T-helper 1 cell treated with Interleukin-12 subunit alpha and Interleukin-12 subunit beta and Interleukin-4 antibody, amounts not matched to agents 30 ng/mL and 1 ng/mL, for 36 hours (primary cell): Measurements from ENCODE around the gene ATXN7. TPM values are rescaled to one million over a fixed set of nuclear protein-coding genes. Genes with fewer than 3 reads are reported as not detected.

Experiments
- intact Hi-C: fragments of 100-400 bp; cut with micrococcal nuclease; formaldehyde crosslinking; loops from one replicate; pipeline ENCODE4 v1.15.1; 2024
- total RNA-seq: library from RNA; stranded (reverse); gene quantifications from 2 replicates; pipeline ENCODE4 v1.2.3, GENCODE V29; 2022

ATXN7 gene
- total RNA-seq, 1 donor from 2014 or later = 79.2 TPM

- intact Hi-C loops = loop anchor here (1.0 to 2.0 kb wide), 2 partner anchors 8 to 19 kb away; no protein-coding TSS in a partner anchor
Measured at GRCh38 chr3:63960048-63960711, 96.5 kb downstream of the ATXN7 start.

GRCh38 chr3:63961891-63962290, 98.2 kb downstream of the ATXN7 start:
- intact Hi-C loops = loop anchor here (1.0 to 2.0 kb wide), 4 partner anchors 11 to 61 kb away; partner anchors contain the start of gene PSMD6

DNA sequence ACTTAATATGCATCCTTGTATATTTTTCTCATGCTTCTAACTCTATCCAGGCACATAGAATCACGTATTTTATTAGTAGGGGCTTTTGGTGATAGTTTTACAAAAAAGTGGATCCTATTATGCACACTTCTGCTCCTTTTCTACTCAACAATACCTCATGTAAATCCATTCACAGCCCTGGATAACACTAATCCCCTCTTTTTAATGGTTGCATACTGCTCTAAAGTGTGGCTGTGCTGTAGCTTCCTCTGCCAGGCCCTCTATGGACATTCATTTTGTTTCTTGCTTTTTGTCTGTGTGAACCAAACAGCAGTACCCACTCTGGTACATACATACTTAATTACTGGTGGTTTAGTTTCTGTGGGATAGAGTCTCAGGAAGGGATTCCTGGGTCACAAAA, 99.8 kb downstream of the ATXN7 start:
- intact Hi-C loops = no loop called here

- intact Hi-C loops = no loop called here
Measured at GRCh38 chr3:63964681-63965485, 101.2 kb downstream of the ATXN7 start.

- intact Hi-C loops = no loop called here
Measured at GRCh38 chr3:63966007-63966406, 102.3 kb downstream of the ATXN7 start.

GRCh38 chr3:63966871-63967270, 103.2 kb downstream of the ATXN7 start:
- intact Hi-C loops = no loop called here

DNA sequence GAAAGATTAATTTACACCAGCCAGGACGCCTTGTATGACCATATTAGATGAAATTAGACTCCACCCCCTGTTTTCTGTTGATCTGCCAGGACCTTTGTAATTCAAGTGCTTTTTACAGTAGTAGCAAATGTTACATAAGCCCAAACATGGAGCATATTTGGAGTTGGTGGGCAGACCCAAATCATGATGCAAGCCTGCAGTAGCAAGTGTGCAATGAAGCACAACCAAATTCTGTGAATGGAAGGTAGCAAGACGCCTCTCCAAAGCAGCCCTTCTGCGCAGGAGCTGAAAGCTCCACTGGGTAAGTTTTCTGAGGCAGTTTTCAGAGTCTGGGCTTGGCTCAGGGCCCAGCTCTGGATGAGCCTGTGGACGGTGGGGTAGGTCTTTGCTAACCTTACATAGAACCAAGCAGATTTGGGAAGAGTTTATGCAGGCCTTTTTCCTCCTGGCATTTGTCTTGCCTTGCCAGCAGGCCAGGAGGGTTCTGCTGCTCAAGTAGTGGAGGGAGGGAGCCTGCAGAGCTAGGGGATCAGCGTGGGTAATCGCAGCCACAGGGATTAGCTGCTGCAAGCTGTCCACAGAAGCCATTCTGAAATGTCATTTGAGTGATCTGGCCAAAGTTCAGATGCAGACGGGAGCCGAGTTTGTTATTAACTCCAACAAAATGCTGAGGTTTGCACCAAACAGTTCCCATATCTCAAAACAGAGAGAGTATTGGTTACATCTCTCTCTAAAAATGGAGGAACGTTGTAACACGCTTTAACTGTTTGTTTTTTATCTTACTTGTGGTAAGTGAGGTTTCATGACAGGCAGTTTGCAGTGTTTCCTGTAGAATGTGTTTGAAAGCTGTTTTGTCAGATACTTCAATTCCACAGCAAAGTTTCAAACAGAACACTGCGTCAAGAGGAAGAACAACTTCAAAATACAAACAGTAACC, 104.3 kb downstream of the ATXN7 start:
- intact Hi-C loops = loop anchor here (1.0 to 2.0 kb wide), 7 partner anchors 8 to 517 kb away; partner anchors contain the start of gene PSMD6

- intact Hi-C loops = loop anchor here (1.0 to 2.0 kb wide), 7 partner anchors 8 to 516 kb away; partner anchors contain the start of gene PSMD6
Measured at GRCh38 chr3:63968612-63969350, 105.1 kb downstream of the ATXN7 start.

DNA sequence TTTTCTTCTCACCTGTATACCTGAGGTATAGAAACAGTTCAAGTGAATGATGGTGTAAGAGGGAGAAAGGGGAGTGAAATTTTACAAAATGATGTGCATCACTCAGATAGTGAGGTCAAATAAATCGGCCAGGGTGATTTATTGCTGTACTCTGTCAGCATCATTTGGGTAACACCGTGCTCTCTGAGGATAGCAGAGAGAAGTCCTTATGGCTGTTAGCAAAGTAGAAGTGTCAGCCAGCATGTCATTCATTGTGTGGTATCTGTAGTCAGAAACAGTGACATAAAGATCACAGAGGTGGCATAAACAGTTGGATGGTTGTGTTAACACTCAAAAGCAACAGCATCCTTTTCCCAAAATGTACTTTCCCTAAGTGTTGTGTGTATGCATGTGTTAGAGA, 106.2 kb downstream of the ATXN7 start:
- intact Hi-C loops = loop anchor here (2.0 to 10.0 kb wide), 2 partner anchors 515 to 1525 kb away; no protein-coding TSS in a partner anchor

DNA sequence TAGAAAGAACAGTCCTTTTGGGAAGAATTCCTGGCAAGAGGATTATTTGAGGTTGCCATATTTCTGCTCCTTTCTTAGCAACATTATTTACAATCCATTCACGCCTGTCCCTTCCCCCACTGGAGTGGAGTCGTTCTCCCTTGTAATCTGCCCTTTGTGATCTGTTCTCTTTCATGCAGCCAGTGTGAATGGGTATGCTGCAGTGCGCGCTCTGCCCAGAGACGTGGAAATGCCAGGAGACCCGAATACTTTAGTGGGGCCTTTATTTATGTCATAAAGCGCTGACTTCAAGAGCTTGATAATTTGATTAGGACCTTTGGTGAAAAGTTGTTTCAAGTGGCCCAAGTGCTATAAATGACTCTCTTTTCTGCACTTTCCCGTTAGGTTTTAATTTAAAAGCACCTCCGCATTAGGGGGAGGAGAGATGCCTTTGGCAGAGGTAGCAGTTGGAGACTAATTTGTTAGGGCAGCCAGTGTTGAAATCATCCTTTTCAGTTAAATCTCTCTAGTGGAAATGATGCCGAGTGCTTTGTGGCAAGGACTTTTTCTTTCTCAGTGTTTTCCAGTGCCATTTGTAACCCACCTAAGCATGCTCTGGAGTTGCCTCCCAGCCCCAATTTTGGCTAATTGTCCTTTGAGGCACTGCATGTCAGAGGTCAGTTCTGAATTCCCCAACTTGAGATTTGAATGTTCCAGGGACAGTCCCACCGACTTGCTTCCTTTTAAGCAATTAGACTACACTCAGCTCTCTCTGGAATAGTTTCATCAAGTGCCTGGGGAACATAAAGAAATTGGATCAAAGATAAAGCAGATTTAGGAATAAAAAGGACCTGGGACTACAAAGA, 107.2 kb downstream of the ATXN7 start:
- intact Hi-C loops = loop anchor here (10.0 kb wide), 1 partner anchor 1526 kb away; no protein-coding TSS in a partner anchor

DNA sequence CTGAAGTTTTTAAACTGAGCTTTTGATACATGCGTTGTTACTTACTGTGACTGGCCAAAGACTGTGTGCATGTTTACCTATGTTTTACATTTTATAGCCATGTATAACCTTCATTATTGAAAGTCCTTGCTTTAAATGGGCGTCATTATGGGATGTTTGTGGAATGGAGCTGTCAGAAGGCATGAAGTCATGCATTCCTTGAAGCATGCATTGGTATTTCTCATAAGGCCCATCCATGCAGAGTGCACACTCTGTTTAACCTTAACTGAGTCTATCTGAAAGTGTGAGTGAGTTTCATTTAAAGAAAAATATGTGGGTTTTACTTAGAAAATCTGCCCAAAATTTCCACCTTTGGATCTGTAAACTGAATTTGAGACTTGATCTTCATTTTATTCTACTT, 108.5 kb downstream of the ATXN7 start:
- intact Hi-C loops = loop anchor here (10.0 kb wide), 1 partner anchor 1527 kb away; no protein-coding TSS in a partner anchor

GRCh38 chr3:63972987-63973386, 109.3 kb downstream of the ATXN7 start:
- intact Hi-C loops = loop anchor here (10.0 kb wide), 1 partner anchor 1528 kb away; no protein-coding TSS in a partner anchor

GRCh38 chr3:63973406-63973805, 109.7 kb downstream of the ATXN7 start:
- intact Hi-C loops = loop anchor here (10.0 kb wide), 1 partner anchor 1529 kb away; no protein-coding TSS in a partner anchor

DNA sequence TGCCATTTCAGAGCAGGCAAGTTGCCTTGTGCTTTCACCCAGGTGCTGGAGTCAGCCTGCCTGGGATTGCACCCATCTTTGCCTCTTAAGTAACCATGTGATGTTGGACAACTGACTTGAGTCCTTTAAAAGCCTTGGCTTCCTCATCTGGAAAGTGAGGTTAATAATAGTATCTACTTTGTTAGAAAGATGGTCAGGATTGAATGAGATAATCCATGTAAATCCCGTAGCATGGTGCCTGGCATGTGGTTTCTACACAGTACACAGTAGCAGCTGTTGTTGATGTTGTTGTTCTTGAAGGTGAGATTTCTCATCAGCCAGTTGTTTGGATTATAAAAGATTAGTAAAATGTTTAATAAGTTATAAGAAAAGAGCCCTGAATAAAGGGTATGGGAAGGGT, 110.8 kb downstream of the ATXN7 start:
- intact Hi-C loops = loop anchor here (10.0 kb wide), 1 partner anchor 1530 kb away; no protein-coding TSS in a partner anchor

DNA sequence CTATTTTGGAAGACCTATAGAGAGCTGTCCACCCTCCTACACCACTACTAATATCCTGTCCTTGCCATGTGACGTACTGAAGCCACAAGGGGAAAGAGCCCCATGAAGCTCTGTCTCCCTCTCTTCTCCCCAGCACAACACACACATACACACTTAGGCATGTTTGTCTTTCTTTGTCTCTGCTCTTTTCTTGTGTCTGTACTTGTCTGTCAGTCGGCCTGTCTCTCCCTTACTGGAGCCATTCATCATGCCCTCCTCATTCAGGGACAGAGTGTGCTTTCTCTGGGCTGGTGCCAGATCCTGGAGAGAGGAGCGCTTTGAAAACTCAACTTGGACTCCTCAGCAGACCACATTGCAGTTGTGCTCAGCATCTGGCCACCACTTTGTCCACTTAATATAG, 112.1 kb downstream of the ATXN7 start:
- intact Hi-C loops = loop anchor here (5.0 to 10.0 kb wide), 2 partner anchors 377 to 1531 kb away; no protein-coding TSS in a partner anchor

- intact Hi-C loops = loop anchor here (5.0 to 10.0 kb wide), 2 partner anchors 376 to 1532 kb away; no protein-coding TSS in a partner anchor
Measured at GRCh38 chr3:63976161-63976871, 112.6 kb downstream of the ATXN7 start.

- intact Hi-C loops = loop anchor here (5.0 to 10.0 kb wide), 2 partner anchors 375 to 1532 kb away; no protein-coding TSS in a partner anchor
Measured at GRCh38 chr3:63976872-63977200, 113.2 kb downstream of the ATXN7 start.

- intact Hi-C loops = loop anchor here (2.0 to 10.0 kb wide), 3 partner anchors 17 to 1533 kb away; no protein-coding TSS in a partner anchor
Measured at GRCh38 chr3:63977893-63978292, 114.2 kb downstream of the ATXN7 start.
